Adrenal gland (tissue), 12 donors: ENCODE results near the gene DTL. TPM values are rescaled to one million over a fixed set of nuclear protein-coding genes. Genes with fewer than 3 reads are reported as not detected.

Experiments used
- DNase-seq, 7 donors: peaks; one replicate each; pipeline ENCODE4 v3.0.0-alpha.2; 2019 to 2020
- H3K27ac ChIP-seq, 5 donors: fragments of 200-600 bp; sonication (generic) in 4 of 5; 1 replicate in 3 of 5; 2 replicates in 2 of 5; pipeline versions ENCODE4 v1.5.1 to v1.8.0; 2016 to 2020; ENCODE audit warnings: mild to moderate bottlenecking in 1 of 5
- H3K27me3 ChIP-seq: fragments of 200-600 bp; 2 replicates; pipeline ENCODE4 v1.8.0; 2021
- H3K36me3 ChIP-seq, 2 donors: fragments of 200-600 bp; replicated peaks in 1 of 2; 1 replicate in 1 of 2; 2 replicates in 1 of 2; pipeline versions ENCODE4 v1.5.1 to v1.8.0; 2018 to 2022
- H3K4me1 ChIP-seq, 2 donors: fragments of 200-600 bp; replicated peaks in 1 of 2; 1 replicate in 1 of 2; 2 replicates in 1 of 2; pipeline versions ENCODE4 v1.5.1 to v1.8.0; 2018 to 2021
- H3K4me3 ChIP-seq, 4 donors: fragments of 200-600 bp; sonication (generic) in 3 of 4; one replicate each; pipeline ENCODE4 v1.5.1; 2016 to 2018
- H3K9me3 ChIP-seq, 3 donors: fragments of 200-600 bp; sonication (generic) in 1 of 3; replicated peaks in 1 of 3; 1 replicate in 2 of 3; 2 replicates in 1 of 3; pipeline versions ENCODE4 v1.5.1 to v1.8.0; 2016 to 2021
- POLR2A ChIP-seq, 2 donors: fragments of 450-650 bp; IDR thresholded peaks; one replicate each; pipeline ENCODE4 v1.6.1; 2017; ENCODE audit warnings: antibody characterized with exemption in 2 of 2, mild to moderate bottlenecking in 2 of 2, moderate library complexity in 1 of 2
- WGBS, 4 donors: extraction: QIAGEN DNeasy Blood & Tissue Kit in 2 of 4; methylation state at CpG; one replicate each; pipeline versions ENCODE4 v1.1.5 to v1.1.7; 2013 to 2017; 5-methylcytosine and 5-hydroxymethylcytosine counted together
- intact Hi-C, 2 donors: fragments of 100-400 bp; cut with DNase I; formaldehyde crosslinking; loops; one replicate each; pipeline versions ENCODE4 v1.14.1 to v1.15.0; 2022 to 2023
- polyA plus RNA-seq, 3 donors: library from polyadenylated mRNA; stranded (reverse); fragments of 200-250 nt in 2 of 3; fragments of 350-450 nt in 1 of 3; fragmentation: Illumina TruSeq in 1 of 3; extraction: RNeasy Lipid Tissue Mini Kit (QIAGEN cat#74804) in 1 of 3; gene quantifications; one replicate each; pipeline ENCODE4 v1.2.3, GENCODE V29; 2013 to 2014
- total RNA-seq, 9 donors: library from RNA; depleted of rRNA in 4 of 9; stranded (reverse); fragments of >200 nt in 4 of 9; fragments of 120-200 nt in 1 of 9; fragmentation: NEBNext Ultra II Directional in 1 of 9; extraction: Animal tissue kit (Norgen Biotek cat#: 25700) in 1 of 9; gene quantifications; one replicate each; pipeline versions ENCODE4 v1.1.0 to v1.2.4, GENCODE V29; 2013 to 2023
- TF ChIP-seq, protein P1 (sequence below), 6 experiments: fragments of 450-650 bp in 4 of 6; fragments of 200-600 bp in 2 of 6; sonication (generic) in 1 of 6; IDR thresholded peaks; 1 replicate in 5 of 6; 2 replicates in 1 of 6; pipeline versions ENCODE4 v1.5.1 to v1.8.0; 2016 to 2021; ENCODE audit warnings: antibody characterized with exemption in 6 of 6, mild to moderate bottlenecking in 2 of 6, moderate library complexity in 1 of 6
- donor health status: healthy with polysubstance abuse.
- donor health status: Bipolar disorder and iron deficiency.
- donor health status: DM: yes; HTN: yes; CAD: no.
- donor health status: DM: no; HTN: no; CAD: no.
- donor health status: DM: no; HTN: no; CAD: no.
- donor health status: DM: yes; HTN: yes; CAD: no.

The DTL gene
- total and polyA plus RNA-seq, 12 donors, result 0.06 to 11.4 (median 0.66) TPM

DNA sequence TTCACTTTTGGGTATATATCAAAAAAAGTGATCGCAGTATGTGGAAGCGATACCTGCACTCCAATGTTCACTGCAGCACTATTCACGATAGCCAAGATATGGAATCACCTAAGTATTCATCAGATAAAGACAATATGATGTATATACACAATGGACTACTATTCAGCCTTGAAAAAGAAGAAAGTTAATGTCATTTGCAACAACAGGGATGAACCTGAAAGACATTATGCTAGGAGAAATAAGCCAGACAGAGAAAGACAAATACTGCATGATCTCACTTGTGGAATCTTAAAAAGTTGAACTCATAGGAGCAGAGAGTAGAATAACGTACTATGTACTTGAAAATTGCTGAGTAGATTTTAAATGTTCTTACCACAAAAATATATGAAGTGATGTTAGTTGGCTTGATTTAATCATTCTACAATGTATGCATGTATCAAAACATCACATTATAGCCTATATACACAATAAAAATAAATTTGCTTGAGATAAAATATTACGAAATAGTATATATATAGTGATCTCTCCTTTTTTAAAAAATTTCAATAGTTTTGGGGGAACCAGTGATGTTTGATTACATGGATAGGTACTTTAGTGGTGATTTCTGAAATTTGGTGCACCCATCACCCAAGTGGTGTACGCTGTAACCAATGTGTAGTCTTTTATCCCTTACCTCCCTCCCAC lies 56.0 kb downstream of the DTL start:
- 80 to 83% (median 81%) methylated on average over 6 of the region's 6 CpGs for WGBS, 4 donors
- no peak for DNase-seq
- no peak for TF ChIP-seq POLR2A (IDR thresholded peaks at IDR 0.05)
- TF ChIP-seq, protein P1, sequence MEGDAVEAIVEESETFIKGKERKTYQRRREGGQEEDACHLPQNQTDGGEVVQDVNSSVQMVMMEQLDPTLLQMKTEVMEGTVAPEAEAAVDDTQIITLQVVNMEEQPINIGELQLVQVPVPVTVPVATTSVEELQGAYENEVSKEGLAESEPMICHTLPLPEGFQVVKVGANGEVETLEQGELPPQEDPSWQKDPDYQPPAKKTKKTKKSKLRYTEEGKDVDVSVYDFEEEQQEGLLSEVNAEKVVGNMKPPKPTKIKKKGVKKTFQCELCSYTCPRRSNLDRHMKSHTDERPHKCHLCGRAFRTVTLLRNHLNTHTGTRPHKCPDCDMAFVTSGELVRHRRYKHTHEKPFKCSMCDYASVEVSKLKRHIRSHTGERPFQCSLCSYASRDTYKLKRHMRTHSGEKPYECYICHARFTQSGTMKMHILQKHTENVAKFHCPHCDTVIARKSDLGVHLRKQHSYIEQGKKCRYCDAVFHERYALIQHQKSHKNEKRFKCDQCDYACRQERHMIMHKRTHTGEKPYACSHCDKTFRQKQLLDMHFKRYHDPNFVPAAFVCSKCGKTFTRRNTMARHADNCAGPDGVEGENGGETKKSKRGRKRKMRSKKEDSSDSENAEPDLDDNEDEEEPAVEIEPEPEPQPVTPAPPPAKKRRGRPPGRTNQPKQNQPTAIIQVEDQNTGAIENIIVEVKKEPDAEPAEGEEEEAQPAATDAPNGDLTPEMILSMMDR (IDR thresholded peaks at IDR 0.05), result no peak
- H3K4me1 ChIP-seq, result peaks cover 0 to 12% of the 10 kb centered on the region in 2 donors
- H3K27me3 ChIP-seq, result no peaks in the 10 kb centered on the region
- no peaks in the 10 kb centered on the region for H3K36me3 ChIP-seq
- no peak overlapping the region for H3K27ac ChIP-seq
- H3K9me3 ChIP-seq, result no peaks in the 10 kb centered on the region
- no peak overlapping the region for H3K4me3 ChIP-seq
- intact Hi-C loops, result no loop called here

DNA sequence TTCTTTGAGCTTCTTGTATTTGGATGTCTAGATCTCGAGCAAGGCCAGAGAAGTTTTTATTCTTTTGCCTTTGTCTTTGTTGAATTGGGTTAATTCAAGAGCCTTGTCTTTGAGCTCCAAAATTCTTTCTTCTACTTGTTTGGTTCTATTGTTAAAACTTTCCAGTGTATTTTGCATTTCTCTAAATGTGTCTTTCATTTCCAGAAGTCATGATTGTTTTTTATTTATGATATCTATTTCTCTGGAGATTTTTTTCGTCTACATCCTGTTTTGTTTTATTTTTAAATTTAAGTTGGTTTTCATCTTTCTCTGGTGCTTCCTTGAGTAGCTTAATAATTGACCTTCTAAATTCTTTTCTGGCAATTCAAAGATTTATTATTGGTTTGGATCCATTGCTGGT lies 61.8 kb downstream of the DTL start:
- H3K36me3 ChIP-seq, result no peaks in the 10 kb centered on the region
- WGBS, 4 donors, result 92 to 95% (median 93%) methylated on average over 2 of the region's 2 CpGs
- intact Hi-C loops, result no loop called here

DNA sequence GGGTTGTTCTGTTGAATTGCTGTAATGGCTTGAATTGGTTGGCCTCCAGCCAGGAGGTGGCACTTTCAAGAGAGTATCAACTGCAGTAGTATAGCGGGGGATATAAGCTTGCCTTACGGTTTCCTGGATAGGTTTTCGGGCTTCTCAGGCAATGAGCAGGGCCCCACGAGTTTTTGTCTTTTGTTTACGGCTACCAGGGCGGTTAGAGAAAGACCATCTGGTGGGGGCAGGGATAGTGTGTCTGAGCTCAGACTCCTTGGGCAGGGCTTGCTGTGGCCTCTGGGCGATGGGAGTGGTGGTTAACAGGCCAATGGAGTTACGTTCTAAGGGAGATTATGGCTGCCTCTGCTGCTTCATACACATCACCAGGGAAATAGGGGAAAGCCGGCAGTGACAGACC lies 62.8 kb downstream of the DTL start:
- intact Hi-C loops, result no loop called here
- H3K9me3 ChIP-seq, result no peaks in the 10 kb centered on the region
- WGBS, 4 donors, result 91 to 97% (median 96%) methylated on average over 9 of the region's 9 CpGs
- DNase-seq, result no peak
- TF ChIP-seq, protein P1 (IDR thresholded peaks at IDR 0.05), result no peak
- TF ChIP-seq POLR2A (IDR thresholded peaks at IDR 0.05), result no peak
- H3K4me3 ChIP-seq, result no peak overlapping the region
- no peaks in the 10 kb centered on the region for H3K27me3 ChIP-seq
- no peaks in the 10 kb centered on the region for H3K4me1 ChIP-seq
- H3K27ac ChIP-seq, result no peak overlapping the region
- H3K36me3 ChIP-seq, result no peaks in the 10 kb centered on the region

More for the DNA sequence above, 61.8 kb downstream of the DTL start:
- H3K9me3 ChIP-seq, result no peaks in the 10 kb centered on the region
- TF ChIP-seq, protein P1 (IDR thresholded peaks at IDR 0.05), result no peak
- no peak for TF ChIP-seq POLR2A (IDR thresholded peaks at IDR 0.05)
- H3K27ac ChIP-seq, result no peak overlapping the region
- no peaks in the 10 kb centered on the region for H3K27me3 ChIP-seq
- DNase-seq, result no peak
- no peak overlapping the region for H3K4me3 ChIP-seq
- no peaks in the 10 kb centered on the region for H3K4me1 ChIP-seq

DNA sequence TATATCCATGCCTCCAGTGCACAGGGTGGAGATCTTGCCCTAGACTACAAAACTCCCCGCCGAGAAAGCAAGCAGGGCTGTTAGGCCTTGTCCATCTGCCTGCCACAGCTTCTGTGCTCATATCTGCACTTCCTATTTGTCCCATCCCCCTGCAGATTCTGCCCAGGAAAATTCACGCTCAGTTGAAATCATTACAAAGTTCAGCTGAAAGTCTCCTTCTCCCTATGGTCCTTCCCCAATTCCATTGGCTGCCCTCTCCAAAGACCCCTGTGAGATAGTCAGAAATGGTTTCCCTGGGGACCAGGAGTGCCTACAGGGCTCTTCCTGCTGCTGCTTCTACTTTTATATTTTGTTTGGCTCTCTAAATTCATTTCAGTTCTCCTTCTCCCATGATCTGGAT lies 63.2 kb downstream of the DTL start:
- intact Hi-C loops, result no loop called here
- 85 to 95% (median 92%) methylated on average over 3 of the region's 3 CpGs for WGBS, 4 donors
- TF ChIP-seq, protein P1 (IDR thresholded peaks at IDR 0.05), result no peak
- no peak for TF ChIP-seq POLR2A (IDR thresholded peaks at IDR 0.05)
- no peaks in the 10 kb centered on the region for H3K4me1 ChIP-seq
- H3K27me3 ChIP-seq, result no peaks in the 10 kb centered on the region
- H3K9me3 ChIP-seq, result no peaks in the 10 kb centered on the region
- no peak for DNase-seq
- no peak overlapping the region for H3K4me3 ChIP-seq
- H3K27ac ChIP-seq, result no peak overlapping the region
- H3K36me3 ChIP-seq, result no peaks in the 10 kb centered on the region
